Breast epithelium (tissue), 3 donors: ENCODE results near the gene NOL9.

Experiments
- CTCF ChIP-seq, 3 donors: fragments of 450-650 bp; IDR thresholded peaks; one replicate each; pipeline ENCODE4 v1.5.1; 2016 to 2017; ENCODE audit warnings: antibody characterized with exemption in 3 of 3, mild to moderate bottlenecking in 3 of 3, moderate library complexity in 3 of 3
- POLR2A ChIP-seq: fragments of 450-650 bp; IDR thresholded peaks from one replicate; pipeline ENCODE4 v1.6.1; 2016; ENCODE audit warnings: antibody characterized with exemption, mild to moderate bottlenecking, moderate library complexity

GRCh38 chr1:6509919-6510291 lies 44.4 kb downstream of the NOL9 start:
- TF ChIP-seq CTCF (IDR thresholded peaks at IDR 0.05) (no peak), POLR2A (no peak)
